Fibroblast of the aortic adventitia (primary cell): ENCODE results near the gene ELOVL2. TPM values are rescaled to one million over a fixed set of nuclear protein-coding genes. Genes with fewer than 3 reads are reported as not detected.
"Not testable (repeated sequence)": the region's sequence is repeated elsewhere in the genome, so short reads cannot be mapped to it uniquely, and the experiment has no call there.

Experiments
- DNase-seq: peaks from one replicate; pipeline ENCODE4 v3.0.0-alpha.2; 2010; ENCODE audit warnings: low read depth
- H3K4me3 ChIP-seq: 2 replicates; pipeline ENCODE4 v1.5.1; 2011; ENCODE audit warnings: low read depth, mild to moderate bottlenecking, control low read depth, low read length, moderate library complexity
- CTCF ChIP-seq: IDR thresholded peaks from 2 replicates; pipeline ENCODE4 v1.5.1; 2011; ENCODE audit warnings: mild to moderate bottlenecking, low read length, control low read depth, inconsistent platforms; ENCODE audit not compliant: insufficient read depth
- total RNA-seq: library from RNA; depleted of rRNA; stranded (reverse); fragments of >200 nt; gene quantifications from 2 replicates; pipeline ENCODE4 v1.2.3, GENCODE V29; 2012; ENCODE audit warnings: low replicate concordance

ELOVL2 gene, protein sequence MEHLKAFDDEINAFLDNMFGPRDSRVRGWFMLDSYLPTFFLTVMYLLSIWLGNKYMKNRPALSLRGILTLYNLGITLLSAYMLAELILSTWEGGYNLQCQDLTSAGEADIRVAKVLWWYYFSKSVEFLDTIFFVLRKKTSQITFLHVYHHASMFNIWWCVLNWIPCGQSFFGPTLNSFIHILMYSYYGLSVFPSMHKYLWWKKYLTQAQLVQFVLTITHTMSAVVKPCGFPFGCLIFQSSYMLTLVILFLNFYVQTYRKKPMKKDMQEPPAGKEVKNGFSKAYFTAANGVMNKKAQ
- 0.16 and 0.18 TPM in 2 replicates for total RNA-seq

DNA sequence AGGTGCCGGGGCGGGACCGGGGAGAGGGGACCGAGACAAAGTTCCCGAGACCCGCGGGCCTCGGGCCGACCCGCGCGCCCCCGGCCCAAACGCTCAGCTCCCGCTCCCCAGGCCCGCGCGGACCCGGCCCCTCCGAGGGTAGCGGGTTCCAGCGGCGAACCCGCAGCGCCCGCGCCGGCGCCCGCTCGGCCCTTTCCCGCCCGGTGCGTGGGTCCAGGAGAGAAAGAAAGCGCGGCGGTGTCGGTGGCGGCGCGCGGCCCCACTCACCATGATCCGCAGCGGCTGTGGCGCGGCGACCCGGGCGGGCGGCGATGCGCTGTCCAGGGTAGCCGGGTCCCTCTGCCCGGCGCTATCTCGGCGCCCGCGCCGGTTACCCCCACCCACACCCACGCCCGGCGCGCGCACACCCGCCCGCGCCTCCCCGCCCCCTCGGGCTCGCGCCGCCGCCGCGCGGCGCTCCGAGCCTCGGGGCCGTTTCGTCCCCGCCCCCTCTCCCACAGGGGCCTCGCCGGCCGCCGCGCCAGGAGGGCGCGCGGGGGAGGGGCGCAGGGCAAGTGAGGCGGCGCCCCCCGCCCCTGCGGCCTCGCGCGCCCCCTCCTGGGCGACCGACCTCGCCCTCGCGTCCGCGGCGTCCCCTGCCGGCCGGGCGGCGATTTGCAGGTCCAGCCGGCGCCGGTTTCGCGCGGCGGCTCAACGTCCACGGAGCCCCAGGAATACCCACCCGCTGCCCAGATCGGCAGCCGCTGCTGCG is at the start of gene ELOVL2:
Gene ELOVL2, minus strand, starts transcription at position 345 of the 751 bp plus-strand sequence. Its CDS starts 75 bp downstream, at position 270.
- peak; percentile 12 for DNase-seq
- peak; percentile 28 for TF ChIP-seq CTCF
- H3K4me3 ChIP-seq = peak within 1 kb of the TSS; percentile 46

DNA sequence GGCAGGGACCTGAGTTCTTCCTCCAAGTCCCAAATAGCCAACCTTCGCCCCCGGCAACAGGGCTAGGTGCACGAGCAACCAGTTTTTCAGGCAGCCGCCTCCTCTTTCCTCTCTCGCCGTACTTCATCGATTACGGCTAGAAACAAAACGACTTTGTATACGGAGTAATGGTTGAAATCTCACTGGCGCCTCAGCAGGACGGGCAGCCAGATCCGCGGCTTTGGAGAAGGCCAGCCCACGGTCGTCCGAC is 49.2 kb upstream of the ELOVL2 start:
- TF ChIP-seq CTCF = no peak
- DNase-seq = no peak
- peak overlapping the region; percentile 98 for H3K4me3 ChIP-seq

- DNase-seq = no peak
- peak overlapping the region; percentile 98 for H3K4me3 ChIP-seq
- no peak for TF ChIP-seq CTCF
Measured at GRCh38 chr6:11092668-11093375, 48.7 kb upstream of the ELOVL2 start.

DNA sequence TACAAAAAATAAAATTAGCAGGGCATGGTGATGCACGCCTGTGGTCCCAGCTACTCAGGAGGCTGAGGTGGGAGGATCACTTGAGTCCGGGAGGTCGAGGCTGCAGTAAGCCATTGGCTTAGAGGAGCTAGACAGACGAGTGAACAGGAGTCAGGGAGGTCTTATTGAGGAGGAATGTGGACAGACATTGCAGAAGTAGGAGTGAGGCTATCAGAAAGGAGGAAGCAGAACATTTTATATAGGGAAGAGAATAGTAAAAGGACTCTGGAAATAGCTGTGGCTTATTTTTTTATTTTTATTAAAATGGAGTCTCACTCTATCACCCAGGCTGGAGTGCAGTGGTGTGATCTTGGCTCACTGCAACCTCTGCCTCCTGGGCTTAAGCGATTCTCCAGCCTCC is 47.0 kb upstream of the ELOVL2 start:
- not testable (repeated sequence) for H3K4me3 ChIP-seq, DNase-seq

- DNase-seq = no peak
- no peak overlapping the region for H3K4me3 ChIP-seq
- no peak for TF ChIP-seq CTCF
Measured at GRCh38 chr6:11089695-11090094, 45.6 kb upstream of the ELOVL2 start.

GRCh38 chr6:11087141-11087812 is 43.2 kb upstream of the ELOVL2 start:
- not testable (repeated sequence) for DNase-seq, H3K4me3 ChIP-seq

DNA sequence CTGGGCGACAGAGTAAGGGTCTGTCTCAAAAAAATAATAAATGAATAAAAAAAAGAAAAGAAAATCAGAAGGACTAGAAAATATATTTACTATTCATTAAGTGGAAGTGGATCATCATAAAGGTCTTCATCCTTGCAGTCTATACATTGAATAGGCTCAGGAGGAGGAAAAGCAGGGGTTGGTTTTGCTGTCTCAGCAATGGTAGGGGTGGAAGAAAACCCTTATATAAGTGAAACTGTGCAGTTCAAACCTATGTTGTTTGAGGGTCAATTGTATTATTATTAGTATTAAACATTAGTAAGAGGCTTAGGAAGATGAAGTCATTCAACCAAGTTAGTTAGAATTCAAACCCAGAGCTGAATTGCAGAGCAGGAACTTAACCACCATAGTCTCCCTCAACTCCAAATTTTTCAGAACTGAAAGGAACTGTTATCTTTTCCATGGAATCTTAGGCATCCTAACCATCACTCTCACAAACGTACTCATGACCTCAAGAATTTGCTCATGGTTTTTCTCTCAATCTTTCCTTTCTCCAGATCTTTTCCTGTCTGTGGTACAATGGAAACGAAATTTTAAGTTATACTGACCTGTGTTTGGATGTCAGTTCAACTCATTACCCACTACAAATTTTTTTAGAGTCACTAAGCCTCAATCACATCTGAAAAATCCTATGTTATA is 41.8 kb upstream of the ELOVL2 start:
- TF ChIP-seq CTCF = no peak
- peak; percentile 78 for DNase-seq
- no peak overlapping the region for H3K4me3 ChIP-seq
